ENCODE data around the gene ALG10.
"Not testable (repeated sequence)": the region's sequence is repeated elsewhere in the genome, so short reads cannot be mapped to it uniquely, and the experiment has no call there.

ALG10 gene, protein sequence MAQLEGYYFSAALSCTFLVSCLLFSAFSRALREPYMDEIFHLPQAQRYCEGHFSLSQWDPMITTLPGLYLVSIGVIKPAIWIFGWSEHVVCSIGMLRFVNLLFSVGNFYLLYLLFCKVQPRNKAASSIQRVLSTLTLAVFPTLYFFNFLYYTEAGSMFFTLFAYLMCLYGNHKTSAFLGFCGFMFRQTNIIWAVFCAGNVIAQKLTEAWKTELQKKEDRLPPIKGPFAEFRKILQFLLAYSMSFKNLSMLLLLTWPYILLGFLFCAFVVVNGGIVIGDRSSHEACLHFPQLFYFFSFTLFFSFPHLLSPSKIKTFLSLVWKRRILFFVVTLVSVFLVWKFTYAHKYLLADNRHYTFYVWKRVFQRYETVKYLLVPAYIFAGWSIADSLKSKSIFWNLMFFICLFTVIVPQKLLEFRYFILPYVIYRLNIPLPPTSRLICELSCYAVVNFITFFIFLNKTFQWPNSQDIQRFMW

DNA sequence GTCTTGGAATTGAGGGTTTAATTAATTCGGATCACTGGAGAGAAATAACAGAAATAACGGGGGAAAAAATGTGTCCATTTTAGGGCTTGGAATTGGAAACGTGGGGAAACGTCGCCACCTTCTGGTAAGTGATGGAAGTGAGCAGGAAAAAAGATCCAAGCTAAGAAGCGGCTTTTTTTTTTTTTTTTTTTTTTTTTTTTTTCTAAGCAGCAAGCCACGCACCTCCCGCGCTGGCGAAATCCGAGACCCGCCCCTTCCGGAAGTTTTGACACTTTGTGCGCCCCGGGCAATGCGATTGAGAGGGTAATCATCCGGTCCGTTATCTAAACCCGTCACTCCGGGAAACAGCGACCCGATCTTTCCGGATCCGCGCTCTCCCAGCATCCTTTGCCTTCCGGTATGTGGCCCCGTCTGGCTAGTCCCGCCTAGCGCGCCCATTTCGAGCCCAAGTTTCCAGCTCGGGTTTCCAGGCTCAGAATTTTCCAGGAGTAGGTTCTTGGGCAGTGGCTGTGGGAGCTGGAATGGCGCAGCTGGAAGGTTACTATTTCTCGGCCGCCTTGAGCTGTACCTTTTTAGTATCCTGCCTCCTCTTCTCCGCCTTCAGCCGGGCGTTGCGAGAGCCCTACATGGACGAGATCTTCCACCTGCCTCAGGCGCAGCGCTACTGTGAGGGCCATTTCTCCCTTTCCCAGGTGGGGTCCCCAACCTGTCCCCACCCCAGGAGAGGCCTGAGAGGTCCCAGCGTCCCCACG, at the start of gene ALG10:
Gene ALG10 (plus strand): TSS at position 418 of the 752 bp plus-strand sequence. CDS start 104 bp downstream, at position 522.
- peak; percentile 95 for DNase-seq (ENCODE audit: low spot score)

DNA sequence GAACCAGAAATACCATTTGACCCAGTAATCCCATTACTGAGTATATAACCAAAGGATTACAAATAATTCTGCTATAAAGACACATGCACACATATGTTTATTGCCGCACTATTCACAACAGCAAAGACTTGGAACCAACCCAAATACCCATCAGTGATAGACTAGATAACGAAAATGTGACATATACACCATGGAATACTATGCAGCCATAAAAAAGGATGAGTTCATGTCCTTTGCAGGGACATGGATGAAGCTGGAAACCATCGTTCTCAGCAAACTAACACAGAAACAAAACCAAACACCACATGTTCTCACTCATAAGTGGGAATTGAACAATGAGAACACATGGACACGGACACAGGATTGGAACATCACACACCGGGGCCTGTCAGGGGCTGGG, 49.4 kb upstream of the ALG10 start:
- DNase-seq (ENCODE audit: low spot score): not testable (repeated sequence)

DNA sequence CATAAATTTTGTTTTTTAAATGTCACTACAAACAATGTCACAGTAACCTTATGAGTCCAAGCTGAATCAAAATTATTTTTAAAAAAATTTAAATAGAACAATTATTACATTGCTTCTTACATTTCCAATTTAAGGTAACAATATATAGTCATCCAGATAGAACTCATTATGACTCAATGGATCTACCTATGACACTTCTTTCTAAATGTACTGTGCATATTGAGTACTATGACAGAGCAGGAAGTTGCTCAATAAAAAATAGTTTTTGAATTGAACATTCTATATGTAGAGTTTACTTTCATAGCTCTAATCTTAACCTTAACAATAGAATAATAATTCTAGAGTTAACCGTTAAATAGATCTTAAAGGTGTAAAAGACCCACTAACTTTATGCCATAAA, 44.4 kb upstream of the ALG10 start:
- DNase-seq (ENCODE audit: low spot score): no peak

DNA sequence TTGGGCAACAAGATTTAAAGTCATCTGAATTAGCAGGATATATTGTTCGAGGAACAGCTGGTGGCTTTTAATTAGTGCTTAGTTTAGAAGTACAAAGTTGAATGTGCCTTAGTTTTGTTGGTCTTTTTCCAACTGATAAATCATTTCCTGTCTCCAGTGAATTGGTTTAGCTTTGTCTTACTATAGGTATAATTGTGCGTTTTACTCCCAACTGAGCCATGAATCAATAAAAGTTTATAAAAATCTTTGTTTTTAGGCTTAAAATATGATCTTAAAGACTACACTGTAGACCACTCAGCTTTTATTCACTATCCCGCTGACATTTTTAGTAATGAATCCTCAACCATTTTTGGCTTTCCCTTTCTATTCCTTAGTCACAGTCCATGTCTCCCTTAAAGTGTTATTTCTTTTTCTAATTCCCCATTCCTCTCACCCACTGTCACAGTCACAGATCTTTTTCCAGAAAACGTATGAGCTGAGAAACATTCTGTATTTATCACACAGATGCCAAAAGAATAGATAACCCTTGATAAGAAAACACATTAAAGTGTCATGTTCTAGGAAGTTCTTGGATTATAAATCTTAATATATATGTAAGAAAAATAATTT, 34.0 kb upstream of the ALG10 start:
- peak; percentile 36 for DNase-seq (ENCODE audit: low spot score)

DNA sequence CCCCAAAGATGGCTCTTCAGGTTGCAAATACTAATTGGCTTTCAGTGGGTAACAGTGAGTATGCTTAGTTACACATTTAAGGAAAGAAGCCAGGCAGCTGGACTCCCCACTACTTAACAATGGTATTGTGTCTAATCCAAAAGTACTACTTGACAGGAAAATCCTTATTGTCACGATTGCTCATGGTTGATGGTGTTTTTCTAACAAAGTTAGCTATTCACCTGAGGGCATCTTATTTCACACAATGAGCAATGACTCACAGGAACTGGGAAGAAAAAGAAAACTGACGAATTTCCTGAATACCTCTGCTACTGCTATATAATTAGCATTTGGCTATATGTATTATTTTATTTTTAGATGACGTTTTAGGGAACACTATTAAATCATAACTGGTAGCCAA, 33.4 kb upstream of the ALG10 start:
- DNase-seq (ENCODE audit: low spot score): peak; percentile 83

DNA sequence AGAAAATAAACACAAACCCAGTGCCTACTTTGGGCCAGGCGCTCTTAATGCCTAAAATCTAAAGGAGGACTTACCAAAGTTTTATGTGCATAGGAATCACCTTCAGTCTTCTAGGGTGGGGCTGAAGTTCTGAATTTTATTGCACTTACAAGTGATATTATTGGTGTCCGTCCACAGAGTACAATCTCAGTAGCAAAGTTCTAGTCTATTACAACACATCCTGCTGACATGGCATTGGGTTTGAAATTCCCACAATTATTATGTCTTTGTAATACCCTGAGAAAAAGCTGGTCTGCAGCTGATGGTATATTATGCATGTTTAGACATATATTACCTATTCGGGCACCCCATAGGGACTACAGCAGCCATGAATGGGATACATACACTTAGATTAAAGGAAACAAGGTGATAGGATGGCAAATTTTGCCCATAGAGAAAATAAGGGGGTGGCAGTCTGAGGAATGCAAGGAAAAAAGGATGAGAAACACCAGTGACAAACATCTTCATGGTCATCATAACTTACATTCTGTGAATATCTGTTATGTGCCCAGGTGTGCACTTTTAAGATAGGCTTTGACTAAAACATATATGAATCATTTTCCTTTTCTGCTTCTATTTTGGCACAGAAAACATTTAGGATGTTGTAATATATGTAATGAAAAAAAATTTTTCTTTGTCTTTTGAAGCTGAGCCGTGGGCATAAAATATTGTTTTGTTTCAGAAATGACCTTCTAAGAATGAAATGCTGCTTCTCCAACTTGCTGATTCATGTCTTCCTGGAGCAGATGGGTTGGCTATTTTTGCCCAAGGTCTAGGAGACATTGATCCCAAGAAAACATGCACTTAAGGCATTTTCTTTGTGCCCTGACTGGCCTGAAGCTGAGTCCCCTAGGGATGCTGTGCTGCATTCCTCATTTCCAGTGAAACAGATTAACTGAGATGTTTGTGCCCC, 27.2 kb upstream of the ALG10 start:
- DNase-seq (ENCODE audit: low spot score): peak; percentile 78

DNA sequence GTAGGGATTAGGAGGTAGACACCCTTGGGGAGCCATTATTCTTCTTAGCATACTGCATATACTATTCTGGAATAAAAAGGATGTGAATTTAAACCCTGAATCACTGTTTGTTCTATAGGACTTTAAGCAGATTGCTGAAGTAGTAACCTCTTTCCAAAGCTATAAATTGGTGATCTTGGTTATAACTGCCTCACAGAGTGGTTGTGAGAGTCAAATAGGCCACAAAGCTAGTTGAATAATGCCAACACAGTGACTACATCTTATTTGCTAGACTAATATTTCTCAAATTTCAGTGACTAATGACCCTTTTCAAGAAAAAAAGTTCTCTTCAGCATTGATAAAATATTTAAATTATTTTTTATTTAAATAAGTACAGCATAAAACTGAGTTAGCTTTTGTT, 13.5 kb upstream of the ALG10 start:
- not testable (repeated sequence) for DNase-seq (ENCODE audit: low spot score)

DNA sequence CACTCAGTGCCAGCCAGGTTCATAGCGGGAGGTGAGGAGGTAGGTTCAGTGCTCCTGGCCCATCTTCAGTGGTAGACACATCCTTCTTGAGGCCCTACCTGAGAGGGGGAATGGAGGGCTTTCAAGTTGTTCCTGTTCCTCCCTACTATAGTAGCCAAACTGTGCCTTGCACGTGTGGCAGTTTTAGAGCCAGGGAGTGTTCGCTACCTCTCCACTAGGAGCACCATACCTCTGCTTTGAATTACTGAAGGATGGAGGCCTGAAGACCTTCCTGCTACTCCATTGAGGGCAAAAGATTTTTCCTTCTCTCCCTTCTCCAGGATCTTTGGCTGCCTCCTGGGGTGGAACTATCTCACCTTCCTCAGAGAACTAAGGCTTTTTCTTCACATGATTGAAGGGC, 5.9 kb upstream of the ALG10 start:
- DNase-seq (ENCODE audit: low spot score): no peak

DNA sequence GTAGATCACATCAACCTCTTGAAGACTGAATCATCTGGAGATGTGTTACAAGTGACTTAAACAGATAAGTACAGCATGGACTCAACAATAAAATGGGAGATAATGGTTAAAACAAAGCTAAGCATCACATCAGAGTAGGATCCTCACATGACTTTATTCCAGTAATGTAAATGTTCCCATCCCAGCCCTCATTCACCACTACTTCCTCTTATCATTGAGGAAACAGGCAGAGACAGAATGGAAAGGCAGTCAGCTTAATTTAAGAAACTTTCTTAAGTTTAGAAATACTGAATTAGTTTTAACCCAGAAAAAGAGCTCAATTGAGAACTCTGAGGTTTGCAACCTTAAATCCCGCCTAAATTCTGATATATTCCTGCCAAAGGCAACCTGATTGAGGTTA, 1.2 kb upstream of the ALG10 start:
- DNase-seq (ENCODE audit: low spot score): no peak

DNA sequence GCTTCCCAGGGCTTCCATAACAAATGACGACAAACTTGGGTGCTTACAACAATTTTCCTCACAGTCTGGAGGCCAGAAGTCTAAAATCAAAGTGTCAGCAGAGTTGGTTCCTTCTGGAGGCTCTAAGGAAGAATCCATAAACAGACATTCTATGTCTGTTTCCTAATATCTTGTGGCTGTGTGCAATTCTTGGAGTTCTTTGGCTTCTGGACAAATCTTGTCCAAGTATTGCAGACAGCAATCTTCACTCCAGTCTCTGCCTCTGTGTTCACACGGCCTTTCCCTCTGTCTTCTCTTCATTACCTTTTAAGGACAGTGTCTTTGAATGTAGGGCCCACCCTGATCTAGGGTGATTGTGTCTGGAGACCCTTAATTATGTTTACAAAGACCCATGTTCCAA, 5.4 kb downstream of the ALG10 start:
- not testable (repeated sequence) for DNase-seq (ENCODE audit: low spot score)

DNA sequence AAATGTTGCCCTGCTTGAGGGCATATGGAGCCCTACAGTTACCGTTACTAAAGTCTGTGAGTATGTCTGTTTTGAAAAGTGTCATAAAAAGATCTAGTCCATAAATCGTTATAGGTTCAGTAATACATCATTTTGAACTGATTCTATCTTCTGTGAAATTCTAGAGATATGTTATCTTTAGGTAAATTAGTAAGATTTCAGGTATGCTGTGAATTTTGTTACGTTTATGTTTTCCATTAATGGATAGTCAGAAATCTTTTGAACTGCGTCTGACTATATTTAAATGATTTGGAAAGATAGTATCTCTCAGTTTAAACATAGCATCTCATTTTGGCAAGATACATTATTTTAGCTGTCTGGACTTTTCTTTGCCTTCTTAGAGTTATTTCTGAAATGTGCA, 8.3 kb downstream of the ALG10 start:
- no peak for DNase-seq (ENCODE audit: low spot score)

DNA sequence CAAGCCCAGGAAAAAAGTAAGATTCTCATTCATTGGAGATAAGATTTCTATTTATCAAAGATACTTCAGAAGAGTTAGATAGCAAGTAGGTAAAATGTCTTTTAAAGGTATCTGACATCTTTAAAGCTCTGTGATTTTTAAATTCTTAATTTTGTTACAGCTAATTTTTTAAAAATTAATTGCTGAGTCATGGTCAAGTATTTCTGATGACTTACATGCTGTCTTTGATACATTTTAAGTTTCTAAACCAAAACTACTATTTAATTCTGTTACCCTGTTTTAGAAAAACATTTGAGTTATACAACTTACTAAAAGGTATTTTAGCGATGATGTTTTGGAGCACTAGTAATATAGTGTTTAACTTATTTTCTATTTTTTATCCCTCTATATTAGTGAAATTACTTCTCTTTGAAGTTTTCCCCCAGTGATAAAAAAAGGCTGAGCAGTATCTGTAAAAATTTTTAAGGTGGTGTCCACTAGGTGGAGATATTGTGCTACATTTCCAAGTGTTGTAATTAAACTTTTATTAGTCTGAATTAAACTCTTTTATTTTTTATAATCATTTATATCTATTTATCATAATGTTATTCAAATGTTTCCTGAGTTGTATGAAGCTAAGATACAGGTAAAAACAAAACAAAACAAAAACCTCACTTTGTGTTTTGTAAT, 11.5 kb downstream of the ALG10 start:
- peak; percentile 16 for DNase-seq (ENCODE audit: low spot score)

DNA sequence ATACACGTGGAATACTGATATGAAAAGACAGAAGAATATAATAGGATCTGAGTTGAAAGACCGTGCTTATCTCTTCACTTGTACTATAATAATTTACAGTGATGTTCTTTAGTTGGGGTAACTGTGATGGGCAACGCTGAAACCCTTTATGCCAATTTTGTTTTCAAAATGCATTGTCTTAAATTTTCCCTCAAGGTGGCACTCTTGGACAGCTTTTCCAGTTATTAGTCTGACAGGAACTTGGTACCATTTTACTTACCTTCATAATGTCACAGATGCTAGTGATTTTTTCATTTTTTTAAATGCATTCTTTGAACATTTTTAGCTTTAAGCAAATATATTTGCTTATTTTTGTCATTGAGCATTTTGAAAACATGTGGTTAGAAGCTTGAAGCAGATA, 16.1 kb downstream of the ALG10 start:
- DNase-seq (ENCODE audit: low spot score): not testable (repeated sequence)

DNA sequence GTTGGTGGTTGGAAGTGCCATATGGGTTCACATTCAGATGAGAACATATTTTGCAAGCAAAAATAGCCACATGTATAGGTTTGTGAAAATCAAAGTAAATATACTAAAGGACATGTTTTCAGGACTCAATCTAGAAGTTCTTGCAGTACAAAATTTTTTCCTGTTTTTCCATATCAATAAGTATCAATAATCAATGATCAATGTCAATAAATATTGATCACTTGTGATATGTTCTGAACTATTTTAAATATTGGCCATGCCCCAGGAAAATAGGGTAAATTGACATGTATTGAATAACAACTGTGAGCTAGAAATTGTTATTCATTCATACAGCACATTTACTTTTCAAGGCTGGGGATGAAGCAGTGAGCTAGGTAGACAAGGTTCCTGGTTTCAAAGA, 24.3 kb downstream of the ALG10 start:
- no peak for DNase-seq (ENCODE audit: low spot score)

DNA sequence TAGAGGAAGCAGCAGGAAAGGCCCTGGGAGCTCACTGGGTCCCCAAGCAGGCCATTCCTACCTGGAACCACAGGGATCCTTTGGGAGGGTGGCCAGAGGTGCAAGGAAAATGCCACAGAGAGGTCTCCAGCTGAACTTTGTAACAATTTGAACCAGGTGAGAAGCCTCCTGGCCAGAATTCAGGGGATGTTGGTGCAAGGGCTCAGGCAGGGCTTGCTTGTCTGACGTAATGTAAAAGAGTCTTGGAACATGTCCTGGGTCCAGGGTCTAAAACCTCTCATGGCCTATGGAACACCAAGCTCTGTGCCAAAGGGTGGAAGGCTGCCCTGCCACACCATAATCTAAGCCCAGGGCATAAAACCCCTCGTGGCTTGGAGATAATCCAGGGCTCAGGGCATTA, 25.6 kb downstream of the ALG10 start:
- DNase-seq (ENCODE audit: low spot score): not testable (repeated sequence)

DNA sequence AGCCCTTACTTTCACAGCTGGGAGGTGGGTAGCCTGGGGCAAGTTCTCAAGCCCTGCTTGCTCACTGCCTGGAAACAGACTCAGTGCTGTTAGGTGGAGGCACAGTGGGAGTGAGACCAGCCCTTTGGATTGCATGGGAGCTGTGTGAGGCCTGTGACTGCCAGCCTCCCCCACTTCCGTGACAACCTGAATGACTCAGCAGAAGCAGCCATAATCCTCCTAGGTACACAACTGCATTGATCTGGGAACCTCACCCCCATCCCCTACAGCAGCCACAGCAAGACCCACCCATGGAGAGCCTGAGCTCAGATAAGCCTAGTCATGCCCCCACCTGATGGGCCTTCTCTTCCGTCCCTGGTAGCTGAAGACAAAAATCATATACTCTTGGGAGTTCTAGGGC, 26.4 kb downstream of the ALG10 start:
- no peak for DNase-seq (ENCODE audit: low spot score)

DNA sequence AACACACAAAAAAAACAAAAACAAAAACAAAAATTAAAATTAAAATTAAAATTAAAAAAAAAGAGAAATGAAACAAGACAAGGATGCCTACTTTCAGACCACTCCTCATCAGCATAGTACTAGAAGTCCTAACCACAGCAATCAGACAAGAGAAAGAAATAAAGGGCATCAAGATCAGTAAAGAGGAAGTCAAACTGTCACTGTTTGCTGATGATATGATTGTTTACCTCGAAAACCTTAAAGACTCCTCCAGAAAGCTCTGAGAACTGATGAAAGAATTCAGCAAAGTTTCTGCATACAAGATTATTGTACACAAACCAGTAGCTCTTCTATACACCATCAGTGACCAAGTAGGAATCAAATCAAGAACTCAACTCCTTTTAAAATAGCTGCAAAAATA, 29.2 kb downstream of the ALG10 start:
- DNase-seq (ENCODE audit: low spot score): no peak

DNA sequence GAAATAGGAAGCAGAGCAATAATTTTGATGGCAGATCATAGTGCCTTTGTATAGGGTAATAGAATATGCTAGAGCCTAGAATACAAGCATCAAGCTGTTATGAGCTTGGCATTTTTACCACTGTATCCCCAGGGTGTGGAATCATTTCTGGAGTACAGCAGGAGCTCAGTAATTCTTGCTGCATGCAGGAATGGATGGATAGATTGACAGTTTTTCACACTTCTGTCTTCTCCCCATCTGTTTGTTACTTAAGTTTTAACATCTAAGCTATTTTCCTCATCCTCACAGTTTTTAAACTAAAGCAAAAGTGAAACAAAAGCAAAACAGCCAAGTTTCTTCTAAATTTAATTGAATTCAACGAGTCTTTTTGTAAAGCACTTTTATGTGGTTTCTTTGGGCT, 32.6 kb downstream of the ALG10 start:
- no peak for DNase-seq (ENCODE audit: low spot score)
